Stimulated activated CD4-positive, alpha-beta T cell treated with anti-CD3 and anti-CD28 coated beads, Interleukin-12 subunit alpha, Interleukin-12 subunit beta, amount 100 ng/mL, for 48 hours (primary cell): ENCODE results near the gene TALDO1.

ENCODE experiments used
- DNase-seq, 3 donors: peaks; one replicate each; pipeline ENCODE4 v3.0.0-alpha.2; 2020; ENCODE audit warnings: low read depth in 2 of 3, low spot score in 1 of 3

Gene TALDO1

DNA sequence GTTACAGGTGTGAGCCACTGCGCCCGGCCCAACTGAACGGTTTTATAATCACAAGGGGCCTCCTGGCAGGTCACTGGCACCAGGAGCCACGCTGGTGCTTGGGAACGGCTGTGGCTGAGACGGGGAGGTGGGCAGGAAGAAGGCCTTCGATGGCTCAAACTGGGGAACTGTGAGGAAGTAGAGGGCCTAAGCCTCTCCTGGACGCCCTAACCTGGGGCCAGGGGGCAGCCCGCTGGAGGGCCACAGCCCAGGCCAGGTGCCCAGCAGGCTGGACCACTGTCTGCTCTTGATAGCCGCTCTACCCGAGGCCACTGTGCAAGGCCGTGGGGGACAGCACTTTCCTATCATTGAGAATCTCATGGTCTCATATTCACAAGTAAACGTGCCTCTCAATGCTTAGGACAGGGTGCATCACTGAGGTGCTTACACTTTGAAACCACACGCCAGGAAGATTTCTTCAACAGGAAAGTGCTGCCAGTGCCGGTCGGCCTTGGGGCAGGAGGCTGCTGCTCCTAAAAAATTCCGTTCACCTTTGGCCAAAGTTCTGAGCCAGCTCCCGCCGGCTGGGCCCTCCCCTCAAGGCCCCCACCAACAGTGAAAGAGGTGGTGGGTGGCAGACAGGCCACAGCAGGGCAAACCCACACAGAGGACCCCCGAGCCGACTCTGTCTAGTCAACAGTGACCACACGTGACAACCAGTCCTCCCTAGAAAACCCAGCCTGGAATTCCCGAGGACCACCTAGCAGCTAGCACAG, 22.8 kb downstream of the TALDO1 start:
- no peak for DNase-seq

DNA sequence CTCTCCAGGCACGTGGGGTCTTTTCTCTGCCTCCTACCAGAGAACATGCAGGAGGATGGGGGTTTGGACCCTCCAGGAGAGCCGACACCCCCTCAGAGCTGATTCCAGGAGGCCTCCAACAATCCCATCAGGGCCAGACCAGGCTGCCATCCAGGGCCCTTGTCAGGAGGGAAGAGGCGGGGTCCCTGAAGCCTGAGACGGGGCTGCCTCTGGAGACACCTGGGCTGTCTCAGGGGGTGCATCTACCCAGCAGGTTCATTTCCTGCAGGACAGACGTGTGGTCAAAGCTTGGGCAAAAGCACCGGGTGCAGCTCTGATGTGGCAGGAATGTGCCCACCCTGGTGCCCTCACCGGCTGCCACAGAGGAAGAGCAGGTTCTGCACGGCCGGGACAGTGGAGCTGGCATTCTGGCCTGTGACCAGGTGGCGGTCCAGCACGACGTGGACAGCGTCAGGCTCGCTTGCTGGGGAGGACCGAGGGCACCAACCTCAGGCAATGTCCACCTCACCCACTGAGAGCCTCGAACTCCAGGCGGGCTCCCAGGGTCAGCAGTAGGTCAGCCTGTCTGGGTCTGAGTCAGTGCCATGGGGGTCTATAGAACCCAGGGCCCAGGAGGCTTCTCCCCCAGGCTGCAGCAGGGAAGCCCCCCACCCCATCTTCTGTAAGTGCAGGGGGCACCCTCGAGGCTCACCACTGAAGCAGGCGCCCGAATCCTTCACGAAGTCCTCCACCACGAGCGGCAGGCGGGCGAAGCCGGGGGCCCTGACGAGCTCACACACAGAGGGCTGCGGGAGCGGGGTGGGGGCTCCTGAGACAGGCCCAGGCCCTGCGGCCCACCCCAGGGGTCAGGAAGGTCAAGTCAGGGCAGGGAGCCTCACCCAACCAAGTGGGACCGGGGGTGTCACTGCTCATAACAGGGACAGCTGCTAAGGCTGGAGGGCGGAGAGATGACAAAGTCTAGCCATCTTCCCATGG, 23.7 kb downstream of the TALDO1 start:
- no peak for DNase-seq

- no peak for DNase-seq
These were observed 24.4 kb downstream of the TALDO1 start for GRCh38 chr11:771617-772204.

DNA sequence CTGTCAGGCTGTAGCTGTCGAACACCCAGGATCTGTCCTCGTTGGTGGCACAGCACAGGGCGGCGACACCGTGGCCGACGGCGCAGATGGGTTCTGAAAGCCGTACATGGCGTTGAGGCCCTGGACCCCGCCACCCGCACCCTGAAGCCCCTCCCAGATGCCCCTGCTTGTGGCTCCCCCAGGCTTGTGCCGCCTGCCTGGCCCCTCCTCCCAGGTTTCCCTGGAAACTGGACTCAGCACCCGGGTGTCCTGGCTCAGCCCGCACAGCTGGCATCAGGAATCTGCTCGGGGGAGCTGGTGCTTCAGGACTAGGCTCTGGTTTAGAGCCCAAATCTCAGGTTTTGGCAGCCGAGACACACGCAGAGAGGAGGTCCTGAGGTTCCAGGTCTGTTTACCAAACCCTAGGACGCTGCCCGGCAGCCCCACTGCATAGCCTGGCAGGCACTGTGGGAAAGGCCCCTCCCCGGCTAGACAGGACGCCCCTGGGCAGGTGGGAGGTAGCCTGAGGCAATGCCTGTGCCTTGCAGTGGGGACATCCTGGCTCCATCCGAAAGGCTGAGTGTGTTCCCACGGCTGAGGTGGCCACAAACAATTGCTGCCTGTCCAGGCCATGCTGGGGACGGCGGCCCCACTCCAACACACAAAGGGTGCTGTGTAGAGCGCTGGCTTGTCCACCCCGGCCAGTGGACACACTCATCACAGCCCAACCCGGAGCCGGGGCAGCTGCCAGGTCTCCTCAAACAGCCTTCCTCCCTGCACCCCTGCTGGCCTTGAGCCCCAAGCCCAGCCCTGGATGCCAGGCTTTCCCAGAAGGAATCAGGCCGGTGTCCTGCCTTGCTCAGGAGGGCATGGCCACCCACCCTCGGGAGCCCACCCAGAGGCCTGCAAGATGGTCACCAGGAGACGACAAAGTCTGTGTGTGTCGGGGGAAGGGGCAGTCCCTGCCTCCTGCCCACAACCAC, 25.4 kb downstream of the TALDO1 start:
- no peak for DNase-seq

DNA sequence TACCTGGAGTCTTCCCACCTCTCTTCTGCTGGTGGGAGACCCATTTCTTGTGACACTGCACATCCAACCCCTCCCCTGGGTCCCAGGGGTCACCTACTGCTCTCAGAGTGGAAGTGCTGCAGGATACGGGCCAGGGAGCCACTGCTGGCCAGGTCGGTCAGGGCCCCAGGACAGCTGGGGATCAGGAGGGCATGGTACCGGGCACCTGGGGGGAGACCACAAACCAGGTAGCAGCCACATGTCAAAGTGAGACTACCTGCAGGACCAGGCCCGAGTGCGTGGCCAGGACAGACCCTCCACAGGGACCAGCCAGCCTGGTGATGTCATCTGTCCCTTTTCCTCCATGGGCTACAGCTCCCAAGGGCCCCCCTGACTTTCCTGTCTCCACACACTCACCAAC, 26.2 kb downstream of the TALDO1 start:
- DNase-seq, result no peak

- DNase-seq, result no peak
These were observed 26.6 kb downstream of the TALDO1 start for GRCh38 chr11:773830-774229.

DNA sequence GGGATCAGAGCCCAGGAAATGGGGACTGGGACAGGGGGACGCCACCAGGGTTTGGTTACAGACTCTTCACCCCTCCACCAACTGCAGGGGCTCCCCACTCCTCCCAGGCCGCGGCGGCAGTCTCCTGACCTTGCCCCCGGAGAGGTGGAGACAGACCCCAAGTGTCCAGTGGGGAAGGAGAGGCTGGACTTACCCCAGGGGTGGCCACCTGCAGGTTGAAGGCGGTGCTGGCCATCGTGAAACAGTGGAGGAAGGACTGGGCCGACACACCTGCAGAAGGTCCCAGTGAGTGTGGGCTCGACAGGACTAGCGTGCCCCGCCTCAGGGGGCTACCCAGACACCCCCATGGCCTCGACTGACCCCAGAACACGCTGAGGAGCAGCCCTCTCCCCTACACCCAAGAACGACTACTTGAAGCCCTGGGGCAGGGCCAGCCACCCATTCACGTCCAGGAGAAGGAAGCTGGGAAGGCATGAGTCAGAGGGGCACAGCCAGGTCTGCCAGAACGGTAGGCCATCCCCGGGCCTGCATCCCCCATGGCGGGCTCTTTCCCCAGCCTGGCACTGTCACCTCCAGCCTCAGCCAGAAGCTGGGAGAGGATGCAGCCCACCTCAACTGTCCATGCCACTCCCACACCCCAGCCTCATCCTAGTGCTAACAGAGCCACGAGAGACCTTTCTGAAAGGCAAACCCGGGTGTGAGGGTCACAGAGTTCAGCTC, 27.8 kb downstream of the TALDO1 start:
- DNase-seq, result no peak

DNA sequence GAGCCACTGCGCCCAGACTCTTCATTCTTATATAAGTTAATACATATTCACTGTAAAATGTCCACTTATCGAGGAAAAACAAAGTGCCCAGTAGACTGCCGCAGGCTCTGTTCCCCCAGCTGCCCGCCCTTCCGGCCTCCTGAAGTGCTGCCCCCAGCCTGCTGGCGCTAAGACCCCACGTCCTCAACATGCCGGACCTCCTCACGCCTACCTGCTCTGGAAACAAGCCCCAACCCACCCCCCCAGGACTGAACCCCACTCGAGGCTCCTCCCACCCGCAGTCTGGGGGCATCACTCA, 28.9 kb downstream of the TALDO1 start:
- no peak for DNase-seq

DNA sequence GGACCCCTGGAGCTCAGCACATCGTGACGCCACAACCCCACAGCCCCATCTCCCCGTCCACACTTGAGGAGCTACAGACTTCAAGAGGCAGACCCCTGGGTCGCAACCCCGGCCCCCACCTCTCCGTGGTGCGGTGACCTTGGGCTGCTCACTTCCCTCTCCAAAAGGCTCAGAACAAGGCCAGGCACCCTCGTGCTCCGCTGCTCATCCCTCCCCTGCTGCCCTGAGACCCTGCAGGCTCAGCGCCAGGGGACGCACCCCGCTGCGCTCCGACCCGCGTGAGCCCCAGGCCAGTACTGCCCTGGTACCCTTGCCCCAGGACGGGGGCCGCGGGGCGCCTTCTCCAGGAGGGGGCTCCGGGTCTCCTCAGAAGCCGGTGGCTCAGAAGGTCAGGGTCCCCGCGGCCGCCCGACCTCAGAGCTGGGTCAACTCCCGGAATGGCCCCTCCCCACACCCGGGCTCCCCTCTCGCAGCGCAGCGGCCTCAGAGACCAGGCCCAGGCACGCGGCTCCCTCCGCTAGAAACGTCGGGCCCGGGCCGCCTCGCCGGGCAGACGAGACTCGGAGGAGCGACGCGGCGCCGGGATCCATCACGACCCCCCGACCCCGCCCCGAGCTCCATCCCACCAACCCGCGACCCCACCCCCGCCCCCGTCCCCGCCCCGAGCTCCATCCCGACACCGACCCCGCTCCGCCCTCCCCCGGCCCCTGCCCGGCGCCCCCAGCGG, 29.5 kb downstream of the TALDO1 start:
- peak in 1 of 3 donors; percentile 36 for DNase-seq

GRCh38 chr11:777288-778255, 30.3 kb downstream of the TALDO1 start, which contains the start of gene GATD1:
Gene GATD1 (minus strand): TSS chr11:777487. CDS start chr11:777462, 25 bp downstream.
- DNase-seq, result peak; percentile 88 to 95 (median 88)

GRCh38 chr11:778976-779954, 32.0 kb downstream of the TALDO1 start:
- DNase-seq, result no peak

DNA sequence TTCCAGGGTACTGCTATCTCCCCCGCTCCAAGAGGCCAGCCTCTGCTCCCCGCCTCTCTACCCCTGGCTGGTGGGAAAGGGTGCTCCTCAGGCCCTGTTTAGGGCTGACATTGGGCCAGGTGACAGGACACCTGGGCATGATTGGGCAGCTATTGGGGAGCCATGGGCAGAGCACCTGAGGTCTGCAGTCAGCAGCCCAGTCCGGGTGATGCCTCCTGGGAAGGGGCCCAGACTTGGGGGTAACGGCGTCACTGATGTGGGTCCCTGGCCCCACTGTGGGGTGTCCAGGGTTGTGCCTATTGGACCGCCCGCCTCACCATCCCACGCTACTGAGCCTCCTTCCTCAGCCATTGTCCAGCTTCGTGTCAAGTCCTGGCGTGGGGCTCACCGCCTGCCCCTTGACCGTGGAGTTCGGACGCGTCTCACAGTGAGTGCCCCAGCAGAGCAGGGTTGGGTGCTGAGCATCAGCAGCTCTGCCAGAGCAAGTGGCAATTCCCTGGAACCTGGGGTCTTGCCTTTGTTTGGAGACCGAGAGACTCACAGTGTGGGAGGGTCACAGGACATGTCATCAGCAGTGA, 32.8 kb downstream of the TALDO1 start:
- no peak for DNase-seq

GRCh38 chr11:782264-783174, 35.3 kb downstream of the TALDO1 start:
- DNase-seq, result no peak

- DNase-seq, result no peak
These were observed 36.3 kb downstream of the TALDO1 start for GRCh38 chr11:783581-784015.

DNA sequence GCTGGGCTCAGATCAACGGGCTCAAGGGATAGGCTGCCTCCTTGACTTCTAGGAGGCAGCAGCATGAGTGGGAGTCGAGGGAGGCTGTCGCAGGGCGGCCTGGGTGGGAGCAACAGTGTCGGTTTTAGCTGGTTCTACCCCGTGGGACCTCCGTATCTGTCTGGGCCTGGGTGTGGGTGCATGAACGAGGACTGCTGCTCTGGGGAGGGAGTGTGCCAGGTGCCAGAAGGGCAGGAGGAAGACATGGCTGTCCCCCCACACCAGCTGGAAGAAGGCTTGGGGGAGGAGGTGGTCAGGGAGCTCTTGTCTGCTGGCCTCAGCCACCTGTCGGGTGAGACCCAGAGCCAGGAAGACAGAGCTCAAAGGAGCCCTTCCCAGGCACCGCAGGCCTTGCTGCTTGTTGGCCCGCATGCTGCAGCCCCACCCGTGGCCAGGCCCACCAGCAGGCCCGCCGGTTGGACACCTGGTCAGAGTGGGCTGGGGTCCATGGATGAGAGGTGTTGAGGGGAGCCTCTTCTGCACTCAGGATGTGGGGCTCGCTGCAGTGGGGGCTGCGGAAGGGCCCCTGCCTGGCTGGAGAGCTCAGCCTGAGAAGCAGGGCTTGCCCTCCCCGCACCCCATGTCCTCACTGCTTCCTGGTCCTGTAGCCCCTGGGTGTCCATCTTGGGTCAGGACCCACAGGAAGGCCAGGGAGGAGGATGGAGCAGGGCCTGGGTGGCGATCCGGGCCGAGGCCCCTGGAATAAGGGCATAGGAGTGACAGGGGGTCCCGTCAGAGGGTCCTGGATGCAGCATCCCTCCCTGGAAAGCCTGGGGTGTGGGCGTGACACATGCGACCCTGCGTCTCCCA, 39.2 kb downstream of the TALDO1 start:
- no peak for DNase-seq
